Activated CD8-positive, alpha-beta memory T cell treated with anti-CD3 and anti-CD28 coated beads, Interleukin-2, amount 50 U/mL, for 24 hours (primary cell): ENCODE results near the gene TMEM203.

Source experiments
- DNase-seq: peaks from one replicate; pipeline ENCODE4 v3.0.0-alpha.2; 2020; ENCODE audit errors: extremely low read depth

Gene TMEM203

DNA sequence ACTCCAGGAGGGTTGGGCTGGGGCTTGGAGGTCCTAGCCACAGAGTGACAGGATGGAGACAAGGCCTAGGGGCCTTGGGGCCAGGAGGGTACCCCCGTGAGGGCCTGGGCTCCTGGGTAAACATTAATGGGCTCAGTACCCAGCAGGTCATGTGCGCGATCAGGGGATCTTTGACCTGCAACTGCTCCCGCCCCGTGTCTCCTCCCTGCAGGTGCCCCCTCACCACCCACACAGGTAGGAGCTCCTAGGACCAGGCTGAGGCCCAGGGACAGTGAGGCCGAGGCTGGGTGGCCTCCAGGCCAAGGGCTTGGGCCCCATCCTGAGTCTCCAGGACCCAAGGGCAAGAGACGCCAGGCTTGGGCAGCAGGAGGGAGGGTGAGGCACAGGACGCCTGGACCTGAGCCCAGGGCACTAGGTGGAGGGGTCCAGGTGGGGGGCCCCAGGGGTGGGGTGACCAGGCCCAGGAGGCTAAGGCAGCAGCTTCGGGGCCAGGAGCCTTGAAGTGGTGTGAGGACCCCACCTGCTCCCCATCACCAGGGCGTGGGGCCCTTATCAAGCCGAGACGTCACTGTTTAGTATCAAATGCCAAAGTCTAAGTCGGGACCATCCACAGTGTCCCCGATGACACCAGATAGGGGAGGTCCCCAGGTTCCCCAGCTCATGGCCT is 25.4 kb upstream of the TMEM203 start, which contains the start of gene SLC34A3:
Gene SLC34A3 (plus strand): TSS at position 197 of the 667 bp plus-strand sequence. CDS start 802 bp downstream, outside the sequence.
- DNase-seq = no peak

DNA sequence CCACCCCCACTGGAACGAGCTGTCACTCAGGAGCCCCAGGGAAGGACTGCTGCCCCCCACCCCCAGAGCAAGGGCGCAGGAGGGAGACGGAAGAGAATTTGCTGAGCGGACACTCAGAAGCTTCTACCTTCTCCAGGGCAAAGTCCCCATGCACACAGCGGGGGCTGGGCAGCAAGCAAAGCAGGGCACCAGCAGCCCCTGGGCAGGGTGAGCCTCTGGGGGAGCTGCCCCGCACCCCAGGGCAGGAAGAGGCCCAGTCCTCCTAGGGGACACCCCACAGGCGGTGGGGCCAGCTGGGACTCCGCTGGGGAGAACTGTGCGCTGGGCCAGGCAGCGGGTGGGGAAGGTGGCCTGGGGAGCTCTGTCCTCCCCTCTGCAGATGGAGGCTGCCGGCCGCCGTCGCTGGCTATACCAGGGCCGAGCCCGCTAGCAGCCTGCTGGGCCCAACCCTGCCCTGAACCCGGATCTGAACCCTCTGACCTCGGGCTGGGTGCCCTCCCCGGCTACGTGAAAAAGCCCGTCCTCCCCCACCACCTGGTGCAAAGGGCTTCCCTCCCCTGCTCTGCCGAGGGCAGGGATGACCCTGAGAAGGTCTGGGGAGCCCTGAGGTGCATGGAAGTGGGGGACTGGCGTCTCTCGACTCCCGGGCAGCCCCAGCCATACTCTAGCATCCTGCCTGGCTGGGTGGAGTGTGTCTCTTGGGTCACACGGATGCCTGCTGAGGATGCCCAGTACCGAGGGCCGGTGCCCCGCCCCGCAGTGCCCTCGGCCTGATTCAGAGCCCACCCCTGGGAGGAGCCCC is 24.7 kb upstream of the TMEM203 start:
- no peak for DNase-seq

DNA sequence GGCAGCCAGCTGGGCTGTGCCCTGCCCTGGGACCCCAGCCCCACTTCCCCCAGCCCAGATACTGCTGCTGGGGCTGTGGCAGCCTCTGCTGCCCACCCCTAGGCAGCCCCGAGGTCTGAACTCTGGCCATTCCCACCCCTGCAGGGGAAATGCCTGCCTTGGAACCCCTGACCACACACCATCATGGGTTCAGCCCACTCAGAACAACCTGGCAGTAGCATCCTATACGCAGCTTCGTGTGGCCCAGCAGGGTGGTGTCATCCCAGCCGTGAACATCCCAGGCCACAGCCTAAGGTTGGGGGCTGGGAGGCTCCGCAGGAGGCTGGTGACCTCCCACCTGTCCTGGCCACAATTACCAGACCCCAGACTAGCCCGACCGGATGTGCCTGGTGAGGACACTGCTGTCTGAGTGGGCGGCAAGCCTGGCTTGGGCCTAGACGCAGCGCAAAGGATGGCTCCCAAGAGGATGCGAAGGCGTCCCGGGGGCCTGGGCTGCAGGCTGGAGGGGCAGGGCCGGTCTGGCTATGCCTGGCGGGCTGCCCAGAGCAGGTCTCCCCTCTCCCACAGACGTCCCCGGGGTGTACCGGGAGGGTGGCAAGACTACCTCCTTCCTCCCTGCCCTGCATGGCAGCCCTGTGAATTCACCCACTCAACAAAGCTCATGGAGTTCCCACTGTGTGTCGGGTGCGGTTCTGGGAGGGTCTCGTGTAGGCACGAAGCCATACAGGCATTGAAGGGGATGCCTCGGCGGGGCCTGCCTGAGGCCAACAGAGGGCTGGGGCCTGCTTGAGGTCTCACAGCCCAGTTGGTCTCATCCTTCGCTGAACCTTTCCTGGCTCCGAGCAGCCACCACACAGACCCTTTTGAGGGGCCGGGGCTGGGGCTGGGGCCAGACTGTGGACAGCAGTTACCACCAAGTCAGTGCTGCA is 23.8 kb upstream of the TMEM203 start:
- DNase-seq = no peak

DNA sequence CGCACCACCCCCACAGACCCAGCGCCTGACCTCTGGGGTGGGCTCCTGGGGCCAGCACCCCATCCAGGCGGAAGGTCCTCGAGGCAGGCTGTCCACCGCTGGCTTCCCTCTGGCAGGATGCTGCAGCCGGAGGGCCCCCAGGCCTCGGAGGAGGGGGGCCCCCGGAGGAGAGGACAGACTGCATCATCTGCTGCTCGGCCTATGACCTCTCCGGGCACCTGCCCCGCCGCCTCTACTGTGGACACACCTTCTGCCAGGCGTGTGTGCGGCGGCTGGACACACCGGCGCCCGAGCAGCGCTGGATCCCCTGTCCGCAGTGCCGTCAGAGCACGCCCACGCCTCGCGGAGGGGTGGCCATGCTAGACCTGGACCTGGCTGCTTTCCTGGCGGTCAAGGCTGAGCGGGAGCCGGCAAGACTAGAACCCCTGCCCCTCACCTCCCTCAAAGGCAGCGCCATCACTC is 23.1 kb upstream of the TMEM203 start:
- DNase-seq = no peak

DNA sequence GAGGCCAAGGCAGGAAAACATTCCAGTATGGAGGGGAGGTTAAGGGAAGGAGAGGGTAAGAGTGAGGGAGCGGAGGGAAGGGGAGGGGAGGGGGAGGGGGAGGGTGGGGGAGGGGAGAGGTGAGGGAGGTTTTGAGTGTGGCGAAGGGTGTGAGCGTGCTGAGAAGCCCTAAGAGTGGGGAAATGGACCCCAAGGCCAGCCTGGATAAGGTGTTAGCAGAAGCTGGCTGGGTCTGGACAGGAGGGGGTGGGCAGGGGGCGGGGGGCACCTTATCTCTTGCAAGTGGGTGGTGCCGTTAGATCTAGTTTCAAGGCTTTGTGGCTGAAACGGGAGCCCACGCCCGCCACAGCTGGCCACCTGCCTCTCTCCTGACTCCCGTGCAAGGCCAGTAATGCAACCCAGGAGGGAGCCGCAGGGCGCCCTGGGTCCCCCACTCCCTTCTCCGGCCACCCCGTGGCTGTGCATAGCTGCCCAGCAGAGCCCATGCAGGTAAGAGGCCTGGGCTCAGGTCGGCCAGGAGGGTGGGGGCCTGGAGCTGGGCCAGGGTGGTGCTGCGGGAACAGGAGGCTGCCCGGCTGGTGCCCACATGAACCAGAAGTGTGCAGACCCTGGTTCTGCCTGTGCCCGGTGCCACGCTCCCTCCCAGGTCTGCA is 22.5 kb upstream of the TMEM203 start:
- no peak for DNase-seq

DNA sequence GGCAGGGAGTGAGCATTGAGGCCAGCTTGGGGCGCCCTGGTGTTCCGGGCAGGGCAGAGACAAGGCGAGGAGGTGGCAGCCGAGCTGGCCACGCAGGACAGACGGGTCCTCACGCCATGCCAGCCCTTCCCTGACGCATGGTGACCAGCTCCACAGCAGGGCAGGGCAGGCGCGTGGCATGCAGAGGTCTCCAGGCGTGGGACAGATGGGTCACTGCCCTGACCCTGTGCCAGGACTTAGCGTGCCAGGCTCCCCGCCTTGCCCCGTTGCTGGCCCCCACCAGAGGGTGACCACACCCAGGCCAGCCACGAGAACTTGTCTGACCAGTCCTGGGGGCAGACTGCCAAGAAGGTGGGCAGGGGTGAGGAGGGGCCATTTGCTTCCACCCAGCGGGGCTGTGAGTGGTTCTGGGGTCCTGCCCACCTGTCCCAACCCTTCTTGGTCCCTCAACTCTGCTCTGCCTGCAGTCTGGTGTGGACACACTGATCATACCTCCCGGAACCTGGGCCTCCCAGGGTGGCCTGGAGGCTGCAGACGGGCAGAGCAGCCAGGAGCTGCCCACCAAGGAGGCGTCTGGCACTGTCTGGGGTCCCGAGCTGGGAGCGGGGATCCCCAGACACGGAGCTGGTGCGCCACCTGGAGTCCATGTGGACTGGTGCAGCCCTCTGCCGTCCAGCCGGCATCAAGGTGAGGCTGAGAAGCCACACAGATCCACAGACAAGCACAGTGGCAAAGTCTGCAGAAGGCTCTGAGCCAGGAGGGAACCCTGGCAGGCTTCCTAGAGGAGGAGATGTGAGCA is 21.8 kb upstream of the TMEM203 start, which contains the start of gene RNF224:
Gene RNF224 (plus strand): TSS at position 449 of the 799 bp plus-strand sequence. CDS start 834 bp downstream, outside the sequence.
- peak; percentile 63 for DNase-seq

DNA sequence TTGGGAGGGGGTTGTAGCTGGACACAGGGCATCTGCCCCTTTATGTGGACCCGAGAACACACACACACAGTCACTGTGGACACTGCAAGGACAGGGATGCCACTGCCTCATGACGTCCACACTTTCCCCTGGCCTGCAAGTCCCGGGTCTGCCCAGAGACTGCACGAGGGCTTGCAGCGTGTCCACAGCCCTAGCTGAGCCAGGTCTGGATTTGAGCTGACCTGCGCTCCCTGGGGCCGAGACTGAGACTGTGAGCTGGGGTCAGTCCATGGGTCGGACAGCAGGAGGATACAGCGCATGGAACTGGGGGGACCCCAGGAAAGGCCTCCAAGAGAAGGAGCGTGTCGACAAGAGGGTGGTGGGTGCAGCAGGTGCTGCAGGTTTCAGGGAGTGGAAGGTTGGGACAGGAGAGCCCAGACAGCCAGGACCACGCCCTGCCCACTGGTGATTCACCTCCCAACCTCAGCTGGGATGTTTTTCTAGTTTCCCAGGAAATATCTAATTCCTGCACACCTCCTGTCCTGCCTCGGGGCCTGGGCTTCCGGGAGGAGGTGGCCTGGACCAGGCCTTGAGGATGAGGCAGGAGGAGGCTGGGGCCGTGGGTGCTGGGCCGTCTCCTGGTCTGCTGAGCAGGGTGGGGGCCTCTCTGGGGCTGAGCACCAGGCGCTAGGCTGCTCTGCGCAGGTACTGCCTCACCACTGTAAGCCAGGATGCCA is 21.0 kb upstream of the TMEM203 start:
- DNase-seq = no peak

DNA sequence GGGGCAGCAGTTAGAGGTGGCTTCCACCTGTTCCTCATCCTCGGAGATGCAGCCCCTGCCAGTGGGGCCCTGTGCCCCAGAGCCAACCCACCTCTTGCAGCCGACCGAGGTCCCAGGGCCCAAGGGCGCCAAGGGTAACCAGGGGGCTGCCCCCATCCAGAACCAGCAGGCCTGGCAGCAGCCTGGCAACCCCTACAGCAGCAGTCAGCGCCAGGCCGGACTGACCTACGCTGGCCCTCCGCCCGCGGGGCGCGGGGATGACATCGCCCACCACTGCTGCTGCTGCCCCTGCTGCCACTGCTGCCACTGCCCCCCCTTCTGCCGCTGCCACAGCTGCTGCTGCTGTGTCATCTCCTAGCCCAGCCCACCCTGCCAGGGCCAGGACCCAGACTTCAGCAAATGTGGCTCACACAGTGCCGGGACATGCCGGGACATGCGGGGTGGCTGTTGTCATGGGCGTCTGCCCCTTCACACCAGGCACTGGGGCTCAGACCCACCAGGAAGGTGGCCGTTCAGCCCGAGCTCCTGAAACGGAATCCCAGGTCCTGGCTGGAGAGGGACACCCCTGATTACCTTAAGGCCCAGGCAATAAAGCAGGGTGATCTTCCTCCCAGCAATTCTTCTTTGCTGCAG is 20.4 kb upstream of the TMEM203 start:
- no peak for DNase-seq

DNA sequence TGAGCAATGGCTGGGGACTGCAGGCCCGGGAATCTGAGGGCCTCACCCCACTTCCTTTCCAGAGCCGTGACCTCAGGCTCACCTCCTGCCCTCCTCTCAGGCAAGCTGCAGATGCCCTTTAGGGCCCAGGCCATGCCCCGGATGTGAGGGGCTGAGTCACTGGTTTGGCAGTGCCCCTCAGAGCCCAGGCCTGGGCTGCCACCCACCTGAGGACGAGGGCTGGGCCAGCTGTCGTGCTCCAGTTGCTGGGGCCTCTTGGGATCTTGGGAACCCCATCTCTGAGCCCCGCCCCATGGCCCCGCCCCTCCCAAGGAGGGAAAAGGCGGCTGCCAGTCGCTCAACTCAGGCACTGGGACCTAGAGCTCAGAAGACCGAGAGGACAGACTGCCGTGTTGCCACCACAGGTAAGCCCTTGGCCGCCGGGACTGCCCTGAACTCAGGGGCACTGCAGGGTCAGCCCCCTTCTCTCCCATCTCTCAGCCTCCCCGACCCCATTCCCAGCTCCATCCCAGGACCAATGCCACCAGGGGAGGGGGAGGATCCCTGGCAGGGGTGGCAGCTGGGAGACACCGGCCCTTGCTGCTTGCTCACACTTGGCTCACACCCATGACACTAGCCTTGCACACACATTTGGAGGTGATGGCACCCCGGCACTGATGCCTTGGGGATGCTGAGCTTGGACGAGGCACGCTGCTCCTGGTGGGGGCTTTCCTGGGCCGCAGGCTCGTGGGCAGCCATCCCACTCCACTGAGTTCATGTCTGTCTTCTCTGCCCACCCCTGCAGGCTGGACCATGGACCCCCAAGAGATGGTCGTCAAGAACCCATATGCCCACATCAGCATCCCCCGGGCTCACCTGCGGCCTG is 19.6 kb upstream of the TMEM203 start, which contains the start of gene CYSRT1:
Gene CYSRT1 (plus strand): TSS at position 345 of the 865 bp plus-strand sequence. CDS start 448 bp downstream, at position 793.
- DNase-seq = no peak

DNA sequence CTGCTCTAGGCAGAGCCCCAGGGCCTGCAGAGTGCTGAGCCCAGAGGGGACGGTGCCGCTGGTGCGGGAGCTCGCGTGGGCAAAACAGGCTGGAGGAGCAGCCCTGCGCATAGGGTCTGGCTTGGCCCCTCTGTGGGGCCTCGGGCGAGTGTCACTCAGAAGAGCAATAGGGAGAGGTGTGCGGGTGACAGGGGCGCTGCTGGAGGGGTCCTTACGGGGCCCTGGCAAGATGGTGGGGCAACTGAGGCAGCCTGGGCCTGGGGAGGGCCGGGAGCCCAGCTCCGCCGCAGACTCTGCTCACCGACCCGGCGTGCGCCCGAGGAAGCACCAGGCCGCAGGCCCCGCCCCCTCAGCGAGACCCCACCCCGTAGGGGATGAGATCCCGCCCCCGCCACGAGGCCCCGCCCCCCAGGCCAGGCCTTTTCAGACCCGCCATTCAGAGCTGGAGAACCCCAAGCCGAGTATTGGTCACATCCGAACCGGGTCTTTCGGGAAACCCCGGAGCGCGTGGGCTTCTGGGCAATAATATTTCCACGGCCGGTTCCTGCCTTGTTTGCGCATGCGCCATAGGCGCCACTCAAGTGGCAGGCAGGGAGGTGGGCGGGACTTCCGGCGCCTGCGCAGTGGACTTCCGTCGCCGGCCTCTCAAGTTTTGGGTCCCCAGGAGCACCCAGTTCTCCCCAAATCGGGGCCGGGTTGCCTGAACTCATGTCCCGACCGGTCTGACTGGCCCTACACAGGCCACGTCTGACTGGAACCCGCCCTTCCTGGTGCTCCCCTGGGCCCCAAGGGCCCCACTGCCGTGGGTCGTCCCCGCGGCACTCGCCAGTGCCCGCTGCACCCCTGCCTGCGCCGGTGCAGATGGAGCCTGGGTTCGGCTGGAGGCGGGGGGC is 17.9 kb upstream of the TMEM203 start:
- DNase-seq = peak; percentile 95

DNA sequence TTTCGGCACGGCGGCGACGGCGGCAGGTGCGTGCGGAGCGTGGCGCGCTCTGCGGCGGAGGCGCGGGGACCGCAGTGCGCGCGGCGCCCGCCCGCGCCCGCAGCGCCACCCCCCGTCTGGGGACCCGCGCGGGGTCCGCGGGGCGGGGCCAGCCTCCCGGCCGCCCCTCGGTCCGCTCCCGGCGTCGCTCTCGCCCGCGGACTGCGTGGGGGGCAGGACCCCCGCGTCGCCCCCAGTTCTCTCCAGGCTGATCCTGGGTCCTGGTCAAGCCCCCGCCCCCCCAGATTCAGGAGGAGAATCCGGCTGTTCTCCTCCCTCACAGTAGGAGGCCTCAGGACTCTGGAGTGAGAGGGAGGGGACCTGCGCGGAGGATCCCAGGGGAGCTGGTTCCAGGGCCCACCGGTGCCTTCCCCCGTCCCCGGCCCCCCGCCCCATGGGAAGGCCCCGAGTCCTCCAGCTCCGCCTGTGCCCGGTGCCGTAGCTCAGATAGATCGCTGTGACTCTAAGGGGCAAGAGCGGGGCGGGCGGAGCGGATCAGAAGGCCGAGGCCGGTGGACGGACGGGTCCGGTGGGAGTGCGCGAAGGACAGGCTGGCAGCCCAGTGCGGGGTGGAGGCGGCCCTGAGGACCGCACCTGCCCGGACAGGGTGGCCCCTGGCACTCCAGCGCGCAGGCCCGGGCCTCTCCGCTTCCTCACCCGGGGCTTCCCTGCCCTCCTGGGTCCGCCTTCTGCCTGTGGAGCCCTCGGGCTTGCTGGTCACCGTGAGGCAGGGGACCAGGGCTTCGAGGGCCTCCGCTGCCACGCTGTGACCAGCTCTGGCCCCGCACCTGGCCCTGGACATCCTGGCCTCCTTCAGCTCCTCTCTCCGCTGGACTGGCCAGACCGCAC is 17.0 kb upstream of the TMEM203 start, which contains the start of gene RNF208:
Gene RNF208 (minus strand): TSS at position 51 of the 888 bp plus-strand sequence. CDS start 1,028 bp downstream, outside the sequence.
- no peak for DNase-seq

DNA sequence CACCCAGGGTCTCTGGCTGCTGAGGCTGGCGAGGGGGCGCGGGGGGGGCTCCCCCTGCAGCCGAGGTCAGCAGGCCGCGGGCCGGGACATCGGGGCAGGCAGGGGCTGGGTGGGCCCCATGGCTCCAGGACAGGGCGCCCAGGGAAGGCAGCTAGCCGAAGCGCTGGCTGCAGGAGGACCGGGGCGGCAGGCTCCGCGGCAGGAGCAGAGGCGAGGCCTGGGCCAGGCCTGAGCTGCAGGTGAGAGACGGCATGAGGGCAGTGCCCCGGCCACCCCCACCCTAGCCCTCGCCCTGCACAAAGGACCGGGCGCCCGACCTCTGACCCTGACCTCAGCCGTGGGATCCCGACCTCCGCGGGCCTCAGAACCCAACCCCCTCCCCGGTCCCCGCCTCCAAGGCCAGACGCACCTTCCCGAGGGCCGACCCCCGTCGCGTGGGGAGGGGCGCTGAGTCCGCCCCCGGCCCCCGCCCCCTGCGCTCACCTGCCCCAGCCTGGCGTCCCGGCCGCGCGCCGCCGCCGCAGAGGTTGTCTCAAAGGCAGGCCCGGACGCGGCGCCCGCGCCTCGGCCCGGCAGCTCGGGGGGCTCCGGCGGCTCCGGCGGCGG is 16.2 kb upstream of the TMEM203 start:
- no peak for DNase-seq

DNA sequence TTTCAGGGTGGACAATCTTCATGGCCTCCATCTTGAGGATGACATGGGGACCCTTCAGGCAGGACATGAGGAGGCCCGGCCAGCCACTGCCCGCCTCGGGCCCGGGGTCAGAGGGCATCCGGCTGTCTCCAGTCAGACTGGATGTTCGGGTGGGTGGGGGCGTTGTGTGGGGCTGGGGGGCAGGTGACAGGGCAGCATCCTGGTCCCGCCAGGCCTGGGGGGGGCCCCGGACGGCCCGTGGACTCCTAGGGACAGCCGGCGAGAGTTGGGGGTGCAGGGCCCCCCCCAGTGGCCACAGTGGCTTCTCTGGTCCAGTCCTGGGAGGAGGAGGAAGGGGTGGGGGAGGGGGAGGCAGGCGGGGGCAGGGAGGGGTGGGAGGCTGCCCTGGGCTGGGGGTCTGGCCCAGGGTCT is 15.7 kb upstream of the TMEM203 start:
- no peak for DNase-seq

DNA sequence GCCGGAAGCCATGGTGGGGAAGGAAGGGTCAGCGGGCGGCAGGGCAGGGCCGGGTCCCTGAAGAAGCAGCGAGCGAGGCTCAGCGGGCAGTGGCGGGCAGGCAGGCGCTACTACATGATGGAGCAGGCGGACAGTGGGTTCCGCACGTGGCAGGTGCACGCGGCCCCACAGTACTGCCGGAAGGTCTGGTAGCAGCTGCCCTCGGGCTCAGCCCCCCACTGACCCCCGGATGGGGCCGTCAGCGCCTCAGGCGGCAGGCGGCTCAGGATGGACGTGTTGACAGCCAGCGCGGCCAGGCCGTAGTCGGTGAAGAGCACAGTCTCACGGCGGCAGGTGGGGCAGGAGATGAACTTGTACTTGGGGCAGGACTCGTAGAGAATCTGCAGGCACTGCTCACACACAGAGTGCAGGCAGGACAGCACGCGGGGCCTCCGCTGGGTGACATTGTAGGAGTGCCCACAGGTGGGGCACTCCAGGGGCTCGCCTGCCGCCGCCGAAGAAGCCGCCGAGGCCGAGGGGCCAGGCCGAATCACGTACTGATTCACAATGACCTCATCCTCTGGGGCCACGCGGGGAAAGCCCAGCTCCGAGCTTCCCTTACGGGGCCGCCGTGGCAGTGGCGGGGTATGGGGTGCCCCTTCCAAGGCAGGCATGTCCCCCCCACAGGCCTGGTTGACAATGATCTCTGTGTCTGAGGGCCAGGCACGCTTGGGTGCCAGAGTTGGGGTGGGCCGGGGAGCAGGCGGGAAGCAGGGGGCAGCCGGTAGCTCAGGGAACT is 15.1 kb upstream of the TMEM203 start:
- no peak for DNase-seq
